ENCODE data around the gene TXNDC11.

The TXNDC11 gene

DNA sequence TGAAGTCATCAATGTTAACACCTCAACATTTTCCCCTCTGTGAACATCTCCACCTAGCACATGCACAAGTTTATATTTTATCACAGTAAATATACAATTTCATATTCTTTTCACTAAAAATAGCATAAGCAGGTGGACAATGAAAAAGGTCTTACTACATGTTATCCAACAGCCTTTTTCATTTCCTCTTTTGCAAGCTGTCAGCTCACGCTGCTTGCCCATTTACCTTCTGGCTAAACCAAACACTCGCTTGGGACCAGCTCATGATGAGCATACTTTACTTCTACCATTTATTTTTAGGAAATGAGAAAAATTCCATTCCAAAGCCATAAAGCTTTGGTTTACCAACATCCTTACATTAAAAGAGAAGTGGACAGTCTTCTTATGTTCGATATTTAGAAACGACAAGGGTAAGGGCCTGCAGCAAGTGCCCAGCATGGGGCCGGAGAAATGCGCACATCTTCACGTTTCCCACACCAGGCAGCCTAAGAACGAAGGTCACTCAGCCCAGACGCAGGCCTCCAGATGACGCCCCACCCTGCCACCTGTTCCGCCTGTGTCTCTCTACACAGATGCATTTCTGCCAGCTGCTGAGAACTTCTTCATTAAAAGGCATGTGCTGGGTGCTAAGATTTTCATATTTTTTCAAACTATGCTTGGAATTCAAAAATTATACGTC is 60.5 kb downstream of the TXNDC11 start:
- Histone ChIP-seq H3K36me3 (ENCODE audit: control insufficient read depth, insufficient read depth, low read length) (peaks cover 18% of the 10 kb centered on the region), H3K9me3 (ENCODE audit: control insufficient read depth, low read length) (no peaks in the 10 kb centered on the region), H3K4me1 (ENCODE audit: control insufficient read depth, insufficient read depth, low read length) (peaks cover 9% of the 10 kb centered on the region), H3K9ac (ENCODE audit: low read length) (no peak overlapping the region), H3K27me3 (ENCODE audit: control insufficient read depth, insufficient read depth, low read length) (no peaks in the 10 kb centered on the region), H3K4me3 (ENCODE audit: low read length) (no peak overlapping the region)

DNA sequence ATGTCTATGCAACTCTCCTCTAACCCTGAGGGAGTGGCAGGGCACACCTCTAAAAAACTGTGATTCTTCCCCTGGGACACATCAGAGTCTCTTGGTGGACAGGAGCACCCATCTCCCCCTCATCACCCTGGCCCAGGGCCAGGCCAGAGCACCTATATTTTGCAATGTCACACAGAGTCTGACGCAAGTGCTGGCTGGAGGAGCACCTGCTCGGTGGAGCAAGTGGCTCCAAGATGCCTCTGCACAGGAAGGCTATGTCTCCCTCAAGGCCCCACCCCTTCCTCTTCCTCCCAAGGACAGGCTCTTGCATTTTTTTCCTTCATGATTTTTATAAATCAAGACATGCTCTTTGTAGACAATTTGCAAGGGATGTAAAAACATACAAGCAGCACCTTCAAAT is 61.1 kb downstream of the TXNDC11 start:
- H3K27me3 ChIP-seq (ENCODE audit: control insufficient read depth, insufficient read depth, low read length) = no peaks in the 10 kb centered on the region
- H3K36me3 ChIP-seq (ENCODE audit: control insufficient read depth, insufficient read depth, low read length) = peaks cover 18% of the 10 kb centered on the region
- no peak overlapping the region for H3K4me3 ChIP-seq (ENCODE audit: low read length)
- no peaks in the 10 kb centered on the region for H3K9me3 ChIP-seq (ENCODE audit: control insufficient read depth, low read length)
- H3K4me1 ChIP-seq (ENCODE audit: control insufficient read depth, insufficient read depth, low read length) = peaks cover 9% of the 10 kb centered on the region
- no peak overlapping the region for H3K9ac ChIP-seq (ENCODE audit: low read length)

DNA sequence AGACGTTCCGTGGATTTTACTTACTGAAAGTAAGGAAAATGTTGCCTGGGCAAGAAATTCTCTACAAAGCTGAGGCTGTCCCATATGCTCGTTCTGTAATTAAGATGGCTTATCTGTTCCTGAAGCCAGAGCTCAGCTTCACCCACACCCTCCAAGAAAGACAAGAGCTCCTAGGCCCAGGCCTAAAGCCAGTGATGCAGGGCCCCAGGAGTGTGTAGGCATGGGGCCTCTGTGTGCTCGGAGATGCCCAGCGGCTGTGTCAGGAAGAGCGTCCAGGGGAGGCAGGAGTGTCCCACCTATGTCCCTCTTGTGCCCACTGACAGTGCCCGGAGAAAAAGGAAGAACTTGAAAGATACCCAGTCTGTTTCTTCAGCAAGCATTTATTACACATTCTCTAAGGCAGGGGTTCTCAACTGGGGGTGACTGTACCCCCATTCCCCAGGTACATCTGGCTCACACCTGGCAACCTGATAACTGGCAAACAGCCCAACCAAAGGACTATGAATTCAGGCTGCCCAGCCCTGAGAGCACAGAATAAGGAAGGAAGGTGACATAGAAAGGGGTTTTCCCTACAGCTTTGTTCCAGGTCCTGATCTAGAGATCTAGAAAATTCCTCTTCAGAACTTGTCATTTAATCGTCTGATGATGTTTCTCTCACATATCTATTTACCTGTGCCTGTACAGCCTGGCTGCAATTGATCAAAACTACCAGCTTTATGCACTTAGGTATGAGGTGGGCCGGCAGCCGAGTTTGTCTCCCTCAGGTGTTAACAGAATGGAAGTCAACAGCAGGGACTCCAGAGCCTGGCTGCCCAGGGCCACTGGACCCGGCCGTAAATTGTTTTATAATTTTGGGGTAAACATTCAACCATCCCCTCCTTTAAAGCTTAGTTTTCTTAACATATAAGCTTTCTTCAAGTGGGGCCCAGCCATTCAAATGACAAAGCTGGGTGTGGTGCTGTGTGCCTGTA is 62.4 kb downstream of the TXNDC11 start:
- Histone ChIP-seq H3K36me3 (ENCODE audit: control insufficient read depth, insufficient read depth, low read length) (peaks cover 18% of the 10 kb centered on the region), H3K4me3 (ENCODE audit: low read length) (no peak overlapping the region), H3K9me3 (ENCODE audit: control insufficient read depth, low read length) (no peaks in the 10 kb centered on the region), H3K4me1 (ENCODE audit: control insufficient read depth, insufficient read depth, low read length) (peaks cover 17% of the 10 kb centered on the region), H3K27me3 (ENCODE audit: control insufficient read depth, insufficient read depth, low read length) (no peaks in the 10 kb centered on the region), H3K9ac (ENCODE audit: low read length) (no peak overlapping the region)

DNA sequence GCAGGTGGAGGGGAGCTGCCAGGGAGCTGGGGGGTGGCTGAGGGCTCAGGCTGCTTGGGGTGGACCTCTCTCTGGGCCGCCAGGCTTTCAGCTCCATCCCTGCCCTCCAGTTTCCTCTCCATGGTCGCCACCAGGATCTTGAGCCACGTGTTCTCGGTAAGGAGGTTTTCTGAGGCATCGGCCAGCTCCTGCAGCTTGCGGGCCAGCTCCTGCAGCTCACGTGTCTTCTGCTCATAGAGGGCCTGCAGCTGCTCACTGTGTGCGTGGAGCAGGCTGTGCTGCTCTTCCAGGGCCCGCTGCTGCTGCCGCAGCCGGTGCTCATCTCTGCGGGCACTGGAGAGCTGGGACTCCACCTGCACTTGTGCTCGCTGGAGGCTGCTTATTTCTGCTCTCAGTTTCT is 63.4 kb downstream of the TXNDC11 start:
- Histone ChIP-seq H3K9me3 (ENCODE audit: control insufficient read depth, low read length) (no peaks in the 10 kb centered on the region), H3K4me1 (ENCODE audit: control insufficient read depth, insufficient read depth, low read length) (peaks cover 27% of the 10 kb centered on the region), H3K9ac (ENCODE audit: low read length) (no peak overlapping the region), H3K27me3 (ENCODE audit: control insufficient read depth, insufficient read depth, low read length) (no peaks in the 10 kb centered on the region), H3K4me3 (ENCODE audit: low read length) (no peak overlapping the region), H3K36me3 (ENCODE audit: control insufficient read depth, insufficient read depth, low read length) (peaks cover 18% of the 10 kb centered on the region)

DNA sequence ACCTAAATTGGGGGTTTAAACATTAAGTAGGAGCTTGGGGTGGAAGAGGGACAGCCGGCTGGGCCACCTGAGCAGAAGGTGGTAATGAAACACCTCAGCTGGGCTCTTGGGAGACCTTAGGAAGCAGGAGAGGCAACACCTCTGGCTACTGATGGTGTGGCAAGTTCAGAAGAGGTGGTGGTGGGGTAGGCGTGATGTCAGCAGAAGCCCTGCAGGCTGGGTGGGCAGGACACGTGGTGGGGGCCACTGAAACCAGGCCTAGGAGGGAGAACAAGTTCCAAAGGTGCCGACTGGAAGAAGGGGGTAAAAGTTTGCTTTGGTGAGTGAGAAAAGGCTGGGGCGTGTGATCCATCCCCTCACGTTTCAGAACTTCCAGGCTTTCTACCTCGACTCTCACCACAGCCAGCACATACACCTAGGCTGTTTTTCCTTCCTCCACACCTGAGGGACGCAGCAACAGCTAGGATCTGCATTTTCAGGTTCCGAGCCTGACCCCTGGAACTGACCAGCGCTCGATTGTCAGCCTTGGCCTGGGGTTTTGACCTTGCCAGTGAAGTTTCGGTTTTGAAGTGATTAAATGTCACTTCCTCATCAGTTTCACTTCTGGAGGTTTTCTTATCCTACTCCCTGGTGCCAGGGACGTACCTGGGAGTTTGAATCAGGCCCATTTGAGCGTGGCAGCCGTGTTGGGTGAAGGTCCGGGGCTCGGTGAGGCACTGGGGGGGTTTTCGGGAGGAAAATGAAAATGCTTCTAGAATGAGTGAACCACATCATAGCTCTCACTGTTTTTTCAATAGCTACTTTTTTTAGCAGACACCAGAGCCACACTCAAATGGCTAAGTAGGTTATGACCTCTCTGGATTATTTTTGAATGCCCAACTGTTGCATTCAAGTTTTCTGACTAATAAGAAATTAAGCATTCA is 64.4 kb downstream of the TXNDC11 start:
- no peak overlapping the region for H3K9ac ChIP-seq (ENCODE audit: low read length)
- H3K9me3 ChIP-seq (ENCODE audit: control insufficient read depth, low read length) = no peaks in the 10 kb centered on the region
- H3K4me1 ChIP-seq (ENCODE audit: control insufficient read depth, insufficient read depth, low read length) = peaks cover 33% of the 10 kb centered on the region
- no peak overlapping the region for H3K4me3 ChIP-seq (ENCODE audit: low read length)
- peaks cover 15% of the 10 kb centered on the region for H3K36me3 ChIP-seq (ENCODE audit: control insufficient read depth, insufficient read depth, low read length)
- no peaks in the 10 kb centered on the region for H3K27me3 ChIP-seq (ENCODE audit: control insufficient read depth, insufficient read depth, low read length)

DNA sequence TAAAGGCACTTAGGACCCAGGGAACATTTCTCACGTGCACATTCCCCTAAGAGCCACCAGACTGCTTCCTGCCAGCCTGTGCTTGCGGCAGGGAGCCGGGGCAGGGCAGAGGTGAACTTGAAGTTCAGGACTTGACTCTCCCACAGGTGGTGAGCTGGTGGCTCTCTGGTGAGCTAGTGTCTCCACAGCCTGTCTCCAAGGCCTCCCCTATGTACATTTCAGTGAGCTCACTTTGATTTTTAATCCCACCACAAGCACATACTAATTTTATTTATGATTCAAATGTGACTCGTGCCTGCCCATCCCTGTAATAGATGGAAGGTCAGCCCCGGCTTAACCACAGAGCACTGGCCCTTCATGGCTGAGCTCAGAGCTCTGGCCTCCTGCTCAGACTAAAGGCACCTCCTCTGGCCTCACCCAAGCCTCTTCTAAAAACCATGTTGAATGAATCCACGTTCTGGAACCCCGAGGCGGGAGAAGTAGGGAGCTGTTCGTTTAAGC is 65.2 kb downstream of the TXNDC11 start:
- peaks cover 10% of the 10 kb centered on the region for H3K36me3 ChIP-seq (ENCODE audit: control insufficient read depth, insufficient read depth, low read length)

DNA sequence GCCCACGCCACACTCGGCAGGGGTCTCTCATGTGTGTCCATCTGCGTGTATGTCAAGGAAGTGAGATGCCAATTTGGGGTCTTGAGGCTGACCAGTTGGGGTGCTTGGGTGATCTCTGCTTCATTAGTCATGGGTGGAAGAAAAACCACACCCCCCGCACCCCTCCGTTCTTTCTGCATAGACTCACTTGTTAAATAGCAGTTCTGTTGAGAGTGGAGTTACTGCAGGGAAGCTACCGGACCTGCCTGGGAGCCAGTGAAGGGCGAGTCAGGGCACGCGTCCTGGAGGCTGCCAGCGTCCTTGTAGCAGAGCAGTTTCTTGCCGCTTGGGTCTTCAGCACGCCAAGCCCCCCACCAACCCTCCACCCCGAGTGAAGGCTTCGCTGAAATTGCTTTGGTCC is 65.9 kb downstream of the TXNDC11 start:
- Histone ChIP-seq H3K4me3 (ENCODE audit: low read length) (no peak overlapping the region), H3K36me3 (ENCODE audit: control insufficient read depth, insufficient read depth, low read length) (peaks cover 5% of the 10 kb centered on the region), H3K4me1 (ENCODE audit: control insufficient read depth, insufficient read depth, low read length) (peaks cover 44% of the 10 kb centered on the region), H3K9me3 (ENCODE audit: control insufficient read depth, low read length) (no peaks in the 10 kb centered on the region), H3K27me3 (ENCODE audit: control insufficient read depth, insufficient read depth, low read length) (no peaks in the 10 kb centered on the region), H3K9ac (ENCODE audit: low read length) (no peak overlapping the region)

More for the DNA sequence above, 65.2 kb downstream of the TXNDC11 start:
- Histone ChIP-seq H3K4me1 (ENCODE audit: control insufficient read depth, insufficient read depth, low read length) (peaks cover 40% of the 10 kb centered on the region), H3K27me3 (ENCODE audit: control insufficient read depth, insufficient read depth, low read length) (no peaks in the 10 kb centered on the region), H3K9ac (ENCODE audit: low read length) (no peak overlapping the region), H3K9me3 (ENCODE audit: control insufficient read depth, low read length) (no peaks in the 10 kb centered on the region), H3K4me3 (ENCODE audit: low read length) (no peak overlapping the region)

DNA sequence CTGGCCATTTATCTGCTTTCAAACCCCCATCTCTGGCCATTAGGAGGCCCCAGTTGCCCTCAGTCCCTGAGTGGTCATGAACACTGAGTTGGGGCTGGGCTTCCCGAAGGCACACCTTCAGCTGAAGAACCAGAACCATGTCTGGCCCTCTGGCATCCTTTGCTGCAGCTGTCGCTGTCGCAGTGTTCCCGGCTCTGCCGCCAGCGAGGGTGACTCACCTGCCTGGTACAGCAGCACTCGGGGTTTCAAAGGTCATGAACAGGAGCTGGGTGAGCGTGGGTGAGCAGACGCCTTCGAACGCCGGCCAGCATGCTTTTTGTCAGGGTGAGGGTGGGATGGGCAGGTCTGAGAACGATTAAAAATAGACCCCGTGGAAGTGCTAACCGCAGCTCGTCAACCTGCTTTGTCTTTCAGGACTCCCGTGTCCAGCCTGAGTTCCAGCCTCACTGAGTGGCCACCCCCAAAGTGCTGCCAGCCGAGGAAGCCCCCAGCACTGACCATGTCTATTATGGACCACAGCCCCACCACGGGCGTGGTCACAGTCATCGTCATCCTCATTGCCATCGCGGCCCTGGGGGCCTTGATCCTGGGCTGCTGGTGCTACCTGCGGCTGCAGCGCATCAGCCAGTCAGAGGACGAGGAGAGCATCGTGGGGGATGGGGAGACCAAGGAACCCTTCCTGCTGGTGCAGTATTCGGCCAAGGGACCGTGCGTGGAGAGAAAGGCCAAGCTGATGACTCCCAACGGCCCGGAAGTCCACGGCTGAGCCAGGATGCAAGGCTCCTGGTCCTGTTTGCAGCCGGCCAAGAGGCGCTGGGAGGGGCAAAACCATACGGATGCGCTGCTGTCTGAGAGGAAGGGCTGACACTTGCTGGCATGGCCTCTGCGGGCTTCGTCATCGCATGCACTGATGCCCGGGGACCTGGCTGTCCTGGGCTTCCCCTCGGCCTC is 66.8 kb downstream of the TXNDC11 start:
- Histone ChIP-seq H3K36me3 (ENCODE audit: control insufficient read depth, insufficient read depth, low read length) (peaks cover 5% of the 10 kb centered on the region), H3K4me1 (ENCODE audit: control insufficient read depth, insufficient read depth, low read length) (peaks cover 37% of the 10 kb centered on the region), H3K4me3 (ENCODE audit: low read length) (no peak overlapping the region), H3K9ac (ENCODE audit: low read length) (no peak overlapping the region), H3K27me3 (ENCODE audit: control insufficient read depth, insufficient read depth, low read length) (no peaks in the 10 kb centered on the region), H3K9me3 (ENCODE audit: control insufficient read depth, low read length) (no peaks in the 10 kb centered on the region)

DNA sequence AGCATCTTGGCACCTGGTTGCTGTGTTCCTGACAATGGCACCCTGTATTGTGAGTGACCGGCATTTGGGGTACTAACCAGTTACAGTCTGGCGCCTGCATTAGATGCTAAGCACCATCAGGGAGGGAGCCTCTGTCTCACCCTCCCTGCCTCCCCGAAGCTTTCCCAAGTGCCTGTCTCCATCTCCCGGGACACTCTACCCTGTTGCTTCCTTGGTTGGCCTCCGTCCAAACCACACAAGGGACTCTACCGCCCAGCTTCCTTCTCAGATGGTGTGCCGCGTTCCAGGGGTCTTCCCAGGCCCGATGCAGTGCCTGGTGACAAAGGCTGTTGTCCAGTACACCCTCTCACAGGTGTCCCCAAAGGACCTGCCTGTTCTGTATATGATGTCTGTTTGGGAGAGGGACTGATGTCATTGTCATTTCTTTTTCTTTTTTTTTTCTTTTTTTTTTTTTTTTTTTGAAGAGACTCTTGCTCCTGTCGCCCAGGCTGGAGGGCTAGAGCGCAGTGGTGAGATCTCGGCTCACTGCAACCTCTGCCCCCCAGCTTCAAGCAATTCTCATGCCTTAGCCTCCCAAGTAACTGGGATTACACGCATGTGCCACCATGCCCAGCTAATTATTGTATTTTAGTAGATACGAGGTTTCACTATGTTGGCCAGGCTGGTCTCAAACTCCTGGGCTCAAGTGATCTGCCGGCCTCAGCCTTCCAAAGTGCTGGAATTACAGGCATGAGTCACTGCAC is 67.7 kb downstream of the TXNDC11 start:
- Histone ChIP-seq H3K27me3 (ENCODE audit: control insufficient read depth, insufficient read depth, low read length) (no peaks in the 10 kb centered on the region), H3K4me3 (ENCODE audit: low read length) (no peak overlapping the region), H3K36me3 (ENCODE audit: control insufficient read depth, insufficient read depth, low read length) (peaks cover 5% of the 10 kb centered on the region), H3K9me3 (ENCODE audit: control insufficient read depth, low read length) (no peaks in the 10 kb centered on the region), H3K9ac (ENCODE audit: low read length) (no peak overlapping the region), H3K4me1 (ENCODE audit: control insufficient read depth, insufficient read depth, low read length) (peaks cover 46% of the 10 kb centered on the region)

DNA sequence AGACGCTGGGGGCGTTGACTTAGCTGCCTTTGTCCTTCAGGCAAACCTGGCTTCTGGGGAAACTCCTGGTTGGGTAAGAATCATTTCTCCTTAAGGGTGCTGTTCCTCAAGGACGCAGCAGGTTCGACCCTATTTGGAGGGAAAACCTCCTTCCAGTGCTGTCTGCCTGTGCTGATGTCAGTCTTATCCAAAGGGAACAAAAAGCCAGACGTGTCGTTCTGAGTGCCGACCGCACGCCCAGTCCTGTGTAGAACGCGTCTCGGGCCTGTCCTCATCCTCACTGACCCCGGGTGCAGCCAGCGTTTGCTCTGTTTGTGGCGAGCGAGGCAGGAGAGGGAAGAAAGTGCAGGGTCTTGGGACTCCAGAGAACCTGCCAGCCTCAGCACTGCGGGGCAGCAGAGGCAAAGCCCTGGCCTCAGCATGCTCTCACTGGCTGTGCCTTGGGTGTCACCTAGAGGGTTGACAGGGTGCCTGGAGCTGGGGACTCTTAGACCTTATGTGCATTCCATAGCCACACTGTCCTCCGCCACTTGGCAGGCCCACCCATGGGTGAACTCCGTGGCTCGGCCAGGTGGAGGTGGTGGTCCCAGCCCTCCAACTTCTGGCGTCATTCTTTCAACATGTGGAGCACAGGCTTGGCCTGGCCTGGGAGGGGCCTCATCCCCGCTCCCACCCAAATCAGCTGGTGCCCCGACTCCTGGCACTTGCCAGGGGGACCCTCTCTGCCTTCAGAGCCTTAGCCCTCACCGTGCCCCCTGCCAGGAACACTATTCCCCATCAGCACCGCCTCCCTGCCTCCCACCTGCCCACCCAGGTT is 68.4 kb downstream of the TXNDC11 start:
- H3K36me3 ChIP-seq (ENCODE audit: control insufficient read depth, insufficient read depth, low read length) = peaks cover 5% of the 10 kb centered on the region
- H3K27me3 ChIP-seq (ENCODE audit: control insufficient read depth, insufficient read depth, low read length) = no peaks in the 10 kb centered on the region
- no peak overlapping the region for H3K4me3 ChIP-seq (ENCODE audit: low read length)
- peaks cover 53% of the 10 kb centered on the region for H3K4me1 ChIP-seq (ENCODE audit: control insufficient read depth, insufficient read depth, low read length)
- H3K9me3 ChIP-seq (ENCODE audit: control insufficient read depth, low read length) = no peaks in the 10 kb centered on the region
- H3K9ac ChIP-seq (ENCODE audit: low read length) = no peak overlapping the region
